HL-60/S4 (cell line): ENCODE measurements around the gene ARHGEF1.
"Not testable (repeated sequence)": the region's sequence is repeated elsewhere in the genome, so short reads cannot be mapped to it uniquely, and the experiment has no call there.

Experiments used
- in situ Hi-C: fragments of 300-500 bp; cut with MboI; formaldehyde crosslinking; loops from 2 replicates; pipeline ENCODE4 v1.14.3; 2022; ENCODE audit warnings: low sequenced_read_pairs

Gene ARHGEF1

DNA sequence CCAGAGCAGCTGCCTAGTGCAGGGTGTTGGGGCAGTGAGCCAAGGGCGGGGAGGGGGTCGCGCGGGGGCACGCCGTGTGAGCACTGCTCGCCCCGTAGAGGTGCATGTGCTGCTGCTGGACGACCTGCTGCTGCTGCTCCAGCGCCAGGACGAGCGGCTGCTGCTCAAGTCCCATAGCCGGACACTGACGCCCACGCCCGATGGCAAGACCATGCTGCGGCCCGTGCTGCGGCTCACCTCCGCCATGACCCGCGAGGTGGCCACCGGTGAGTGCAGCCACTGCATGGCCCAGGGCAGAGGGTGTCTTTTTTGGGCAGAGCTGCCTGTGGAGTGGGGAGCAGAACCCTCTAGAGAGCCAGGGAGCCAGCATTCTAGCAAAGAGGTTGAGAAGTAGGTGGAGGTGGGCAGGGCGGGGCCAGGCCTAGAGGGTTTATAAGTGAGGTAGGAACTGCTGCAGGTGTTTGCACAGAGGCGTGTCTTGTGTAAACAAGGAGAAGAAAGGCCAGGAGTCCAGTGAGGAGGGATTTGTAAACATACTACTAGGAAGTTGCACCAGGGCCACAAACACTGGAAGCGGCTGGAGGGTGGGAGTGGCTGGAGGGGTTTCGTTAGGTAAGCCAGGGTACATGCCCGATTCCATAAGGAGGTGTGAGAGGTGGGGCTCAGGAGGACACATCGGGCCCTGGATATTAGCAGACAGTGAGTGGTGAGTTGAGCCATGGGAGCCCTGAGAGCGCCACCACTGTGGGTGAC lies 21.3 kb downstream of the ARHGEF1 start:
- in situ Hi-C loops: no loop called here

DNA sequence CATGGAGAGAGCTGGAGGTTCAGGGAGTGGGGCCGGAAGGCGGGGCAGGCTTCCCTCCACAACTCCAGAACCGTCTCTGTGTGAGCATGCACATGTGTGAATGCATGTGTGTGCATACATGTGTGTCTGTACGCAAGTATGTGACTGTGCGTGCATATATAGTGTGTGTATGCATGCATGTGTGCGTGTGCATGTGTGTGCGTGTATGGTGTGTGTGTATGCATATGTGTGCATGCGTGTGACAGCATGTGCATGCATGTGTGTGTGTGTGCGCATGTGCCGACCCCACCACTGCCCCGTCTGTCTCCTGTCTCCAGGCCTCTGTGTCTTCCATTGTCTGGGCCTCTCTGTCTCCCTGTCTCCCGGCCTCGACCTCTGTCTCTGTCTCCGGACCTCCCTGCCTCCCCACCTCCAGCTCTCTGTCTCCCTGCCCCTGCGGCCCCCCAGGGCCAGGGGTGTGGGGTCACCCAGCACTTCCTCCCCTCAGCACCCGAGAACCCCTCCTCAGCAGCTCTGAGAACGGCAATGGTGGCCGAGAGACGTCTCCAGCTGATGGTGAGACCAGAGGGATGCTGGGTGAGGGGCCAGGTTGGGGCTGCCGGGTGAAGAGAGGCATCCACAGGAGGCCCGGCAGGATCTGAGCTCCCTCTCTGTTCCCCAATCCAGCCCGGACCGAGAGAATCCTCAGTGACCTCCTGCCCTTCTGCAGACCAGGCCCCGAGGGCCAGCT lies 22.5 kb downstream of the ARHGEF1 start:
- in situ Hi-C loops: no loop called here

DNA sequence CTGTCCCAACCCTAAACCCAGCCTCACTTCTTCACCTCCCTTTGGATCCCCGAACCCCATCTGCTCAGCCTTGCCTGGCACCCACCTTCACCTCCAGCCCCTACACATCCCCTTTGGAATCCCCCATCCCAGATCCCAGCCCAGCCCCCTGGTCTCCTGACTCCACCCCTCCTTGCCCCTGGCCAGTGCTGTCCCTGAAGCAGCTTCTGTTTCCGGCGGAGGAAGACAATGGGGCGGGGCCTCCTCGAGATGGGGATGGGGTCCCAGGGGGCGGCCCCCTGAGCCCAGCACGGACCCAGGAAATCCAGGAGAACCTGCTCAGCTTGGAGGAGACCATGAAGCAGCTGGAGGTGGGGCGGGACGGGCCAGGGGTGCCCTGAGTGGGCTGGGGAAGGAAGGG lies 23.3 kb downstream of the ARHGEF1 start:
- in situ Hi-C loops: no loop called here

DNA sequence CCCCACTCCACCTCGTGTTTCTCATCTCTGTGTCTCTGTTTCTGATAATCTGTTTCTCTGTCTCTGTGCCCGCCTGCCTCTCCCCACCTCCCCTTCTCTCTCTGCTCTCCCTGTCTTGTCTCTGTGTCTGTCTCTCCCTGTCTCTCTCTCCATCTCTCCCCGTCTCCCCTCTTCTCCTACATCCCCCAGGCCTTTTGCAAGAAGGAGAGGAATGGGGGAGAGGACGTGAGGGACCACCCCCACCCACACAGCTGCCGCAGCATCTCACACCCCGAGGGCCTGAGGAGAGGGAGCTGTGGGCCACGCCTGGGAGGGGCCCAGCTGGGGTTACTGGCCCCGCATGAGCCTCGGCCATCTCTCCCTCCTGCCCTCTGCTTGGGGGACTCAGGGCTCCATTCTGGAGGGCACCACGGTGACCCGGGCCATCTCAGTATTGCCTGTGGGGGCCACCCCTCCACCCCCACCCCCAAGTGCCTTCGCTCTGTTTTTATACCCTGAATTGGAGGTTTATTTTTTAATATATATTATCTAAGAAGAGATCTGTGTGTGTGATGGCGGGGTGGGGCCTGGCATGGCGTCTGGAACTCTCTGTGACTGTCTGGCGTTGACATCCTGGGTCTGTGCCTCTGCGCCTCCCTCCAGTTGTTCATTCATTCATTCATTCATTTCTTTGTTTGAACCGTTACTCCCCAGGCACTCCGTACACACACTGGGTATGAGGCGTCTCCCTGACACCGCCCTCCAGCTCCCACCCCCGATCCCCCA lies 24.1 kb downstream of the ARHGEF1 start:
- in situ Hi-C loops: no loop called here

DNA sequence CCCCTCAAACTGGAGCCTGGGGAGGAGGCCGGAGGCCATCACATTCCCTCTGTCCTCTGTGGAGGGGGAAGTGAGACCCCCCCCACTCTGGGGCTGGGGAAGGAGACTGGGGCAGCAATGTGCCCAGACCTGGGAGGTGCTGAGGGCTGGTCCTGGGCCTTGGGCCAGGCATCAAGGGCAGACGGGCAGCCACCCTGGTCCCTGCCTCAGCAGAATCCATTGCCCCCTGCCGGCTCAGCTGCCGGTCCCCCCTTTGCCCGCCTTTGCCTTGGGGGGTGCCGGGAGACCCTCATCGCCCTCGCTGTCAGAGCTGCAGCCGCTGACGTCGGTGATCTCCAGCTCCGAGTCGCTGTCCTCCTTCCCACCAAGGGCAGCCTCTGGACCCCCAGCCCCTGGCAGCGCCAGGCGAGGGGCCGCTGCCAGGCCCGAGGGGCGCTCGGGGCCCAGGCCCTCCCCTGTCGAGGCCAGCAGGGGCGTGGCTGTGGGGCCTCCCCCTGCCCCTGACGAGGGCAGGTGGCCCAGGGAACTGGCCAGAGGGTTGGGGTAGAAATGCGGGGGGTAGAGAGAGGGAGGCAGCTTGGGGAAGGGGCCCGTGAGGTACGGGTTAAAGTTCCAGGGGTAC lies 25.1 kb downstream of the ARHGEF1 start:
- in situ Hi-C loops: no loop called here

DNA sequence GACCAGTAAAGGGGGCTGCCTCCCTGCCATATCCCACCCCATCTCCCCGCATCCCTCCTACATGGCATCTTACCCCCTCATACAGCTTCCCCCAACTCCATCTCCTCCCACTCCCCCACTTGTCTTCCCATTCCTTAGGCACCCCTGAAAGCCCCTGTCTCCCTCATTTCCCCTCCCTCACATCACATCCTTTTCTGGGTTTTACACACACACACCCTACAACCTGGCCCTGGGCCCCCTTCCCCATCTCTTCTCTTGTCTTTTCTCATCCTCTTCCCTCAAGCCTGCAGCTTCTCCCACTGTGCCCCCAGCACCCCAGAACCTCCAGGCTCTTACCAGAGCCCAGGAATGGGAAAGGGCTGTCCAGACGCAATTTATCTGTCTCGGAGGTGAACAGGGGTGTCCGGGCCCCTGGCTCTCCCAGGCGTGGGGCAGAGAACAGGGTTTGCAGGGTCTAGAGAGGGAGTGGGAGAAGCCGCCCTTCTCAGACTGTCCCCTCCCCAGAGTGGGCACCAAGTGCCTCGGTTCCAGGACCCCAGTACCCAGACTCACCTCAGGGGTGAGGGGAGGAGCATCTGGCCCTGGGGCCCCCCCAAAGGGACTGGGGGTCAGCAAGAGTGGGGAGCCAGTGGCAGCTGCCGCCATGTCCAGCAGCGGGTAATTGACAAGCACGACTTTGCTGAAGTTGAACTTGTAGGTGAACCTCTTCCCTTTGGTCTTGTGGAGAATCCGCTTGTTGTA lies 25.9 kb downstream of the ARHGEF1 start:
- in situ Hi-C loops: no loop called here

DNA sequence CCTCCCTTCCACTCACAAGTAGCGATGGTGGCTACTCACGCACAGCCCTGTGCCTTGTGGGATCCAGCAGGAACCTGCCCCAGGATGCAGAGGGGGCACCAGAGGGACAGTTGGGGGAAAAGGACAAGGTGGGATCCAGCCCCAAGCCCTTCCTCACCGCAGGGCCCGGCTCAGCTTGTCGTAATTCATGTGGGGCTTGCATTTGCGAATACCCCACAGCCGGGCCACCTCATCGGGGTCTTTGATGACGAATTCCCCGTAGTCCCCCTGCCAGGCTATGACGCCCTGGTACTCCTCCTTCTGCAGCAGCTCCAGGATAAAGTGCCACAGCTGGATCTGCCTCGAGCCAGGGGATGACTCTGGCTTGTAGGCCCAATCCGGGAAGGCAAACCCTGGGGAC lies 26.7 kb downstream of the ARHGEF1 start:
- in situ Hi-C loops: no loop called here

DNA sequence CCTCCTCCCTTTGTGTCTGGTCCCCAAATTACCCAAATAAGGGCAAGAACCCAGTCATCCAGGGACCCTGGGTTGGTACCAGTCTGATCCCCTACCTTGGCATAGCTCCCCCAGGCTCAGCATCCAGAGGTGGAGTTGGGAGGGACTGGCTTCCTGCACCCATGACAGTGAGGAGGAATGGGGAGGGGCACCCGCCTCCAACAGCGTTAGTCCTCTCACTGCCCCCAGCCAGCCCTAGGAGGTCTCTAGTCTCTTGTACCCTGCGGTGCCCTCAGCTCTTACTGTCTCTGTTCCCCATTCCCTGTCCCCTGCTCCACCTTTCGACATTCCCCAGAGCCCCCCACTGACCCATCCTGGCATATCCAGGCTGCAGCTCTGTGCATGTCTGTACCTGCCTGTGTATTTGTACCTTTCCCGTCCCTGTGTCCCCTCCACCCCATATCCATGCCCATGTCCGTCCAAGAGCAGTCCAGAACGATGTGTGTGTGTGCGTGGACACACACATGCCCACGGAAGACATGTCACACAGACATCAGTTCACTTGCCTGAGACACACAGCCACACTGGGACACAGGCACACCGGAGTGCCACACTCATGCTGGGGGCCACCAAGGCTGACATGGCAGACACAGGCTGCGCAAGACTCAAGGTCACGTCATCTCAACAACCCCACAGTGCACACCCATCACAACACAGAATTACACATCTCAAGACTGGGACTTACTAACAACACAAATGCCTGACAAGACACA lies 27.4 kb downstream of the ARHGEF1 start:
- in situ Hi-C loops: no loop called here

DNA sequence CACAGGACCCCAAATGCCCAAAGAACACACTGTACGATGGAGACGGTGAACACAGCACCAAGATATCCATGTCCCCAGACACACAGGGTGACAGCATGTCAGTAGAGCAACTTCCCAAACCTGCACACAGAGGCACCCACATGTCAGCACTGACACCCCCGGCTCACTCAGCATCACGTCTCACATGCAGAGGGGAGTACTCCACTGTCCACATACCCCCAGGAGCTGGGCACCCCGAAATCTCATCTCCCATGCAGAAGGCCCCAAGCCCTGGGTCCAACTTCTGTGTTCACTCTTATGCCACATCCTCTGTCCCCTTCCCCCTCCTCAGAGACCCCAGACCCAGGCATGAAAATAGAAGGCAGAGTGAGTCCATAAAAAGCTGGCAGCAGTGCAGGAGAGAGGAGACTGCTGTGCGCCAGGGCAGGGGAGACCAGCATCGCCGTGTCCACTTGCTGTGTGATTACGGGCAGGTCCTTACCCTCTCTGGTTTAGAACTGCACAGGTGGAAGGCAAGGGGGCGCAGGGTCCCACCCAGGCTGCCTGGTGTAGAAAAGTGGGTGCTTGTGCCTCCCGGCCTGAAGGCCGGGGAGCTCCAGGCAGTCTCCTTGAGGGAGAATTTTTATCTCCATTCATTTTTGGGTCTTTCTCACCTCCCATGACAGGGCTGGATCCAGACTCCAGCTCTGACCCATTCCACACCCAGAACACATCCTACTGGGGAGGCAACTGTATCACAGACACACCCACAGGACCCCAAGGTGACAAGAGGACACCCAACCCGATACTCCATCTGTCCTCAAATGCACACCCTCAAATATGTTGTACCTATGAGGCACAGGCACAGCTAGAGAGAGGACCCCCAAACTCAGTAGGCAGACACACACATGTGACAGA lies 28.3 kb downstream of the ARHGEF1 start:
- in situ Hi-C loops: no loop called here

DNA sequence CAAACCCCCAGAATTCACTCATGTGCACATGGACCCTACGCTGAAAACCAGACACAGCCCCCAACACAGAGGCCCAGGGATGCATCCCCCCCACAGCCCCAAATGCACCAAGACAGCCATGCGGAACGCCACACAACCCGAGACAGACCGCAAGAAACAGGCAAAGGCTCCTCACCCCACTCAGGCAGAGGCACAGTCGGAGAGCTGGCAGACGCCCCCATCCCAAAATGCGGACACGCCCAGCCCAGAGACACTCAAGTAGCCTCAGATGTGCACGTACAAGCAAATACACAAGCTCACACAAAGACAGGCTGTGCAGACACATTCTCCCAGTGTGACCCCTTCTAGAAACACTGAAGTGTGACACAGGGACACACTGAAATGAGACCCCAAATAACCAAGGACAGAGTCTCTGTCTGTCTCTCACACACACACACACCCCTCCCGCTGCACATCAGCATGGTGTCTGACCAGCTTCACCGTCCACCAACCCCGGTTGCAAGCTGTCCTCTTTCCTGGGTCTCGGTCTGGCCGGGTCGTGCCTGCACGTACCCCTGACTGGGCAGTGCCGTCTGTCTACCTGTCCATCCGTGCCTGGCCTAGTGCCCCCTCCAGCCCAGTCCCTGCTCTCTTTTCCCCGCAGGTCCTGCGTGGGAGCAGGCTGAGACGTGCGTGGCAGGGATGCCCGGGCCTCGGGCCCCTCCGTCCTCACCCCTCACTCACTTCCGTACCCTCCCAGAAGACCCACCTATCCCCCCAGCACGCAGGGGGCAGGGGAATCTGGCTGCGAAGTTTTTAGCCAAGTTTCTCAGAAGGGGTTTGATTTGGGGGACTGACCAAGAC lies 29.1 kb downstream of the ARHGEF1 start:
- in situ Hi-C loops: no loop called here

DNA sequence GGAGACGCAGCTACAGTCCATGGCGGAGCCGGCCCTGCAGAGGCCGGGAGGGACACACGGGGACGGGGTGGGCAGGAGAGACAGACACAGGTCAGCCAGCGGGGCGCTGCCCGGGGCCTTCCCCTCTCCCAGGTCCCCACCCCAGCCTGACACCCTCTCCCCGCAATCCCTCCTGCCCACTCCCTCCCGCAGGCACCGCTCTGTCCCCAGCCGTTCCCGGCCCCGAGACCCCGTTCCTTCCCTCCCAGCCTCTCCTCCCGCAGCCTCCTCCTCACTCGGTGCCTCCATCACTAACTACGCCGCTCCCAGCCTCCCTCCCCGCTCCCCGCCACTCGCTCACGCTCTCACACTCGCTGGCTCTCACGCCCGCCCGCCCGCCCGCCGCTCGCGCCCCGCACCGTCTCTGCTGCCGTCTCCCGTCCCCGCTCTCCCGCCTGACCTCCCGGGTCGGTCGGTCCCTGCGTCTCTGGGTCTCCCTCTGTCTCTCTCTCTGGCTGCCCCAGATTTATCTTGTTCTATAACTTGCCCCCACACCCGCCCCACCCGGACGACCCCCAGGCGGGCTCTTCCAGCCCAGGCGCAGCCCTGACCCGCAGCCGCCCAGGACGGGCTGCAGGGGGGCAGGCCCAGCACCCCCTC lies 30.0 kb downstream of the ARHGEF1 start:
- in situ Hi-C loops: no loop called here

DNA sequence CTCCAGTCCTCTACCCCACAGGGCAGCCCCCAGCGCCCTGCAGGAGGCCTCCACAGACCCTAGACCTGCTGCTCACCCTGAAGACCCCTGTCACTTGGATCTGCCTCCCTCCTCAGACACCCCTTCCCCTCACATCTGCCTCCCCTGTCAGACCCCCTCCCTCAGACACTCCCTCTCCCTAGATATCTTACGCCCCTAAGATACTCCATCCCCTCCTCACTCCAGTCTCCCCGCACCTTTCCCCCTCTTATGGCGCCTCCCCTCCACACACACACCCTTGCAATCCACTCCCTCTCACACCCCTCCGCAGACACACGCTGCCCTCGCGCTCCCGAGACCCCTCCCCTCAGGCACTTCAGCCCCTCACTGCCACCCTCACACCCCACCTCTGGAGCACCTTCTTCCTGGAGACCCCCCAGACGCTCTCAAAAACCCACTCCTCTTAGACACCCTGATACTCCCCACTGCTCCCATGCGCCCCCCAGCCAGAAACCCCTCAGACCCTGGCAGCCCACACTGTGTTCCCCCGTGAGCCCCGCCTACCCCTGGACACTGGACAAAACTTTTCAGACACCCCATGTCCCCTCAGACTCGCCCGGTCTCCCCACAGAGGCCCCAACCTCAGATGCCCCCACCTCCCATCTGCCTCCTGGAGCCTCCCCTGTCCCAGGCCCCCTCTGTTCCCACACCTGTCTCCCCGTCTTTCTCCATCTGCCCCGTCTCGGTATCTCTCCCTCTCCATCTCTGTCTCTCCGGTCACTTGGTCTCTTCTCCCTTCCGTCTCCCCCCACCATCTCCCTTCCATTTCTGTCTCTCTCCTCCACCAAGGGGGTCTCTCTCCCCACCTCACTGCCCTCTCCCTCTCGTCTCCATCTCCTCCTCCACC lies 30.8 kb downstream of the ARHGEF1 start:
- in situ Hi-C loops: no loop called here

DNA sequence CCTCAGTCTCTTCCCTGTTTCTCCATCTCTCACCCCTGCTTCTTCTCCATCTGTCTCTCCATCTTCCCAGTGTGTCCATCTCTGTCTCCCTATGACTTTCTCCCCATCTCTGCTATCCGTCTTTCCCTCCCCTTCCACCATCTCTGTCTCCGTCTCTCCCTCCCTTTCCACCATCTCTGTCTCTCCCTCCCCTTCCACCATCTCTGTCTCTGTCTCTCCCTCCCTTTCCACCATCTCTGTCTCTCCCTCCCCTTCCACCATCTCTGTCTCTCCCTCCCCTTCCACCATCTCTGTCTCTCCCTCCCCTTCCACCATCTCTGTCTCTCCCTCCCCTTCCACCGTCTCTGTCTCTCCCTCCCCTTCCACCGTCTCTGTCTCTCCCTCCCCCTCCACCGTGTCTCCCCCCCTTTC lies 31.4 kb downstream of the ARHGEF1 start:
- in situ Hi-C loops: not testable (repeated sequence)

DNA sequence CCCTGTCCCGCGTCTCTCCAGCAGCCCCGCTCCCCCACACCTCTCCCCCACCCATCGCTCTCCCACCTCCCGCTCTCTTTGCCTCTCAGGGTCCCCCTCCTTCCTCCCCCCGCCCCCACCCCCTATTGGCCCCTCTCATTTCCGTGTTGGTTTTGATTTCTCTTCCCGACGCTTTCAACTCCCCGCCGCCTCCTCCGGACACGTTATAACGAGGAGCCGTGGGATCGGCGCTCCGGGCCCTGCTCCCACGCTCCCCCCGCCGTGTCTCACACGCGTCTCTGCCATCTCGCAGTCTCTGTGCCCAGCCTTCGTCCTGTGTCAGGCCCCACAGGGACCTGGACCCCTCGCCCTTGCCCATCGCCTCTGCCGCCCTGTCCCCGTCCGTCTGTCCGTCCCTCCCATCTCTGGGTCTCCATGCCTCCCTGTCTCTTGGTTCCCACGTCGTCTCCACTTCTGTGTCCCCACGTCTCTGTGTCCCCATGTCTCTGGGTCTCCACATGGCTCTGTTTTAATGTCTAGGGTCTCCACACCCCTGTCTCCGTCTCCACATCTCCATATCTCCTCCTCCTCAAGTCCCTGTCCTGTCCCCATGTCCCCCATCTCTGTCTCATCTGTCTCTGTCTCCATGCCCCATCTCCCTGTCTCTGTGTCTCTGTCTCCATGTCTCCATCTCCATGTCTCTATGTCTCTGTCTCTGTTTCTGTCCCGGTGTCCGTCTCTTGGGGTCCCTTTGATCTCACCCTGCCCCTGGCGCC lies 32.2 kb downstream of the ARHGEF1 start:
- in situ Hi-C loops: no loop called here

DNA sequence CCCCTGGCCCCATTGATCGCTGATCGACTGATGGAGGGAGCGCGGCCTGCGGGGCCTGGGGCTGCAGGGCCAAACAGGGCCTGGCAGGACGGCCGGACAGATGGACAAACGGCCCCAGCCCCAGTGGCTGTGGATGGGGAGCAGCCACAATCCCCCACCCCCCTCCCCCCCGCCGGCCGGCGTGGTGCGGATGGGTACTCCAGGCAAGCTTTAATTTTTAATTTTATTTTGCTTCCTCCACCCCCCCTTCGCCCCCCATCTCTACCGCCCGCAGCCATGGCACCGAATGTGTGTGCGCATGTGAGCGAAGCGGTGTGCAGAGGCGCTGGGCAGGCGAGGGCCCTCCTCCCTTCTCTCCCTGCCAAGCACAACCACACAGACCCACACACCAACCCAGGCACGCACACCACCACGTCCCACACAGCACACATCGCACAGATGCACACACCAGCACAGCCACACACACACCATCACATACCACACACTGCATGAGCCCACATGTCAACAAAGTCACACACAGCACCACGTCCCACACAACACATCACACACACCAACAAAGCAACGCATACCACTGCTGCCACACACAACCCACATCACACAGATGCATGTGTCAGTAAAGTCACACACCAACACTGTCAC lies 32.9 kb downstream of the ARHGEF1 start:
- in situ Hi-C loops: no loop called here
